Measurements from ENCODE around the gene HPGDS. TPM values are rescaled to one million over a fixed set of nuclear protein-coding genes. Genes with fewer than 3 reads are reported as not detected.
"Not testable (repeated sequence)": the region's sequence is repeated elsewhere in the genome, so short reads cannot be mapped to it uniquely, and the experiment has no call there.

HPGDS gene
- total and polyA plus RNA-seq, 2 experiments from 2014 or later: 0.30 to 1.6 TPM

GRCh38 chr4:94341481-94342370, 910 bp downstream of the HPGDS start:
- no peaks in the 10 kb centered on the region for H3K9me2 ChIP-seq (replicated peaks; ENCODE audit: insufficient read depth)
- peaks cover 7% of the 10 kb centered on the region for H3K4me1 ChIP-seq (ENCODE audit: insufficient read depth)
- no peak overlapping the region for H2AFZ ChIP-seq
- no peak for DNase-seq (ENCODE audit: low spot score)
- no peaks in the 10 kb centered on the region for H3K9me3 ChIP-seq (ENCODE audit: low read depth)
- H3K27ac ChIP-seq: no peak overlapping the region
- H3K27me3 ChIP-seq: no peaks in the 10 kb centered on the region
- H3K4me3 ChIP-seq: no peak overlapping the region
- H3K4me2 ChIP-seq: no peak overlapping the region
- 83% methylated on average over 3 of the region's 3 CpGs for WGBS (ENCODE audit: low lambda C conversion rate, missing lambda C conversion rate)
- H3K36me3 ChIP-seq (replicated peaks; ENCODE audit: insufficient read depth, low read depth): no peaks in the 10 kb centered on the region
- no peaks in the 10 kb centered on the region for H3K79me2 ChIP-seq
- TF ChIP-seq EZH2phosphoT487 (IDR thresholded peaks at IDR 0.05; ENCODE audit: low read depth, severe bottlenecking, unreplicated experiment): no peak
- no peak for TF ChIP-seq EZH2 (IDR thresholded peaks at IDR 0.05; ENCODE audit: borderline replicate concordance)
- no peak for TF ChIP-seq CTCF (IDR thresholded peaks at IDR 0.05; ENCODE audit: poor library complexity)
- no peaks in the 10 kb centered on the region for H4K20me1 ChIP-seq (ENCODE audit: insufficient read depth, poor library complexity, severe bottlenecking)

GRCh38 chr4:94339779-94340178, 2.9 kb downstream of the HPGDS start:
- DNase-seq (ENCODE audit: low spot score): no peak
- no peaks in the 10 kb centered on the region for H3K9me2 ChIP-seq (replicated peaks; ENCODE audit: insufficient read depth)
- no peak overlapping the region for H3K27ac ChIP-seq
- no peak overlapping the region for H3K4me3 ChIP-seq
- no peak for TF ChIP-seq CTCF (IDR thresholded peaks at IDR 0.05; ENCODE audit: poor library complexity)
- TF ChIP-seq EZH2phosphoT487 (IDR thresholded peaks at IDR 0.05; ENCODE audit: low read depth, severe bottlenecking, unreplicated experiment): no peak
- TF ChIP-seq EZH2 (IDR thresholded peaks at IDR 0.05; ENCODE audit: borderline replicate concordance): no peak
- no peaks in the 10 kb centered on the region for H3K9me3 ChIP-seq (ENCODE audit: low read depth)
- no peak overlapping the region for H2AFZ ChIP-seq
- 83% methylated on average over 9 of the region's 9 CpGs for WGBS (ENCODE audit: low lambda C conversion rate, missing lambda C conversion rate)
- H3K36me3 ChIP-seq (replicated peaks; ENCODE audit: insufficient read depth, low read depth): no peaks in the 10 kb centered on the region
- peaks cover 7% of the 10 kb centered on the region for H3K4me1 ChIP-seq (ENCODE audit: insufficient read depth)
- no peaks in the 10 kb centered on the region for H4K20me1 ChIP-seq (ENCODE audit: insufficient read depth, poor library complexity, severe bottlenecking)
- H3K4me2 ChIP-seq: no peak overlapping the region
- H3K27me3 ChIP-seq: no peaks in the 10 kb centered on the region
- H3K79me2 ChIP-seq: no peaks in the 10 kb centered on the region

- no peak overlapping the region for H3K4me3 ChIP-seq
- H3K9me3 ChIP-seq (ENCODE audit: low read depth): no peaks in the 10 kb centered on the region
- TF ChIP-seq EZH2 (IDR thresholded peaks at IDR 0.05; ENCODE audit: borderline replicate concordance) (no peak), EZH2phosphoT487 (IDR thresholded peaks at IDR 0.05; ENCODE audit: low read depth, severe bottlenecking, unreplicated experiment) (no peak), CTCF (IDR thresholded peaks at IDR 0.05; ENCODE audit: poor library complexity) (no peak)
- H3K27ac ChIP-seq: no peak overlapping the region
- no peaks in the 10 kb centered on the region for H4K20me1 ChIP-seq (ENCODE audit: insufficient read depth, poor library complexity, severe bottlenecking)
- DNase-seq (ENCODE audit: low spot score): no peak
- H3K4me1 ChIP-seq (ENCODE audit: insufficient read depth): peaks cover 7% of the 10 kb centered on the region
- H3K36me3 ChIP-seq (replicated peaks; ENCODE audit: insufficient read depth, low read depth): no peaks in the 10 kb centered on the region
- WGBS (ENCODE audit: low lambda C conversion rate, missing lambda C conversion rate): 79% methylated on average over 4 of the region's 4 CpGs
- no peaks in the 10 kb centered on the region for H3K9me2 ChIP-seq (replicated peaks; ENCODE audit: insufficient read depth)
- no peaks in the 10 kb centered on the region for H3K27me3 ChIP-seq
- no peak overlapping the region for H3K4me2 ChIP-seq
- H3K79me2 ChIP-seq: no peaks in the 10 kb centered on the region
- no peak overlapping the region for H2AFZ ChIP-seq
These were observed 3.8 kb downstream of the HPGDS start for GRCh38 chr4:94338681-94339351.

- DNase-seq (ENCODE audit: low spot score): not testable (repeated sequence)
These were observed 5.8 kb downstream of the HPGDS start for GRCh38 chr4:94336791-94337190.

More at GRCh38 chr4:94336791-94337190, 5.8 kb downstream of the HPGDS start:
- not testable (repeated sequence) for H4K20me1 ChIP-seq (ENCODE audit: insufficient read depth, poor library complexity, severe bottlenecking); H3K4me3 ChIP-seq; H3K4me1 ChIP-seq (ENCODE audit: insufficient read depth); H3K27ac ChIP-seq; H2AFZ ChIP-seq; H3K9me2 ChIP-seq (replicated peaks; ENCODE audit: insufficient read depth); H3K27me3 ChIP-seq; H3K79me2 ChIP-seq; H3K9me3 ChIP-seq (ENCODE audit: low read depth); H3K4me2 ChIP-seq; H3K36me3 ChIP-seq (replicated peaks; ENCODE audit: insufficient read depth, low read depth)
- 88% methylated on average over 5 of the region's 5 CpGs for WGBS (ENCODE audit: low lambda C conversion rate, missing lambda C conversion rate)
